ENCODE measurements around the gene ACVR1.
"Not testable (repeated sequence)": the region's sequence is repeated elsewhere in the genome, so short reads cannot be mapped to it uniquely, and the experiment has no call there.

Gene ACVR1

GRCh38 chr2:157788201-157788600, 87.9 kb downstream of the ACVR1 start:
- DNase-seq: no peak

- DNase-seq: no peak
Observed at GRCh38 chr2:157787364-157787938, 88.7 kb downstream of the ACVR1 start.

GRCh38 chr2:157786663-157787363, 89.3 kb downstream of the ACVR1 start:
- no peak for DNase-seq

- no peak for DNase-seq
Observed at GRCh38 chr2:157785866-157786662, 90.1 kb downstream of the ACVR1 start.

- no peak for DNase-seq
Observed at GRCh38 chr2:157785200-157785599, 90.9 kb downstream of the ACVR1 start.

- DNase-seq: no peak
Observed at GRCh38 chr2:157784823-157785175, 91.3 kb downstream of the ACVR1 start.

GRCh38 chr2:157784169-157784822, 91.8 kb downstream of the ACVR1 start:
- DNase-seq: peak; percentile 20

- DNase-seq: no peak
Observed at GRCh38 chr2:157783245-157783644, 92.9 kb downstream of the ACVR1 start.

- no peak for DNase-seq
Observed at GRCh38 chr2:157782057-157782845, 93.9 kb downstream of the ACVR1 start.

- no peak for DNase-seq
Observed at GRCh38 chr2:157780211-157780610, 95.9 kb downstream of the ACVR1 start.

- no peak for DNase-seq
Observed at GRCh38 chr2:157779794-157780193, 96.3 kb downstream of the ACVR1 start.

- peak; percentile 62 for DNase-seq
Observed at GRCh38 chr2:157777427-157777826, 98.7 kb downstream of the ACVR1 start.

GRCh38 chr2:157771234-157771633, 104.9 kb downstream of the ACVR1 start:
- DNase-seq: no peak

- DNase-seq: no peak
Observed at GRCh38 chr2:157769856-157770255, 106.3 kb downstream of the ACVR1 start.

GRCh38 chr2:157764386-157764785, 111.7 kb downstream of the ACVR1 start:
- DNase-seq: no peak

- DNase-seq: no peak
Observed at GRCh38 chr2:157761520-157761919, 114.6 kb downstream of the ACVR1 start.

- DNase-seq: no peak
Observed at GRCh38 chr2:157760949-157761348, 115.2 kb downstream of the ACVR1 start.

GRCh38 chr2:157759855-157760254, 116.3 kb downstream of the ACVR1 start:
- DNase-seq: no peak

GRCh38 chr2:157758586-157758985, 117.5 kb downstream of the ACVR1 start:
- no peak for DNase-seq

- no peak for DNase-seq
Observed at GRCh38 chr2:157757500-157757899, 118.6 kb downstream of the ACVR1 start.

- DNase-seq: not testable (repeated sequence)
Observed at GRCh38 chr2:157756447-157756846, 119.7 kb downstream of the ACVR1 start.

GRCh38 chr2:157751462-157752058, 124.6 kb downstream of the ACVR1 start:
- DNase-seq: peak; percentile 40

Data from CD4-positive, alpha-beta T cell treated with Interleukin-6 for 4 hours (primary cell).